Ovary (tissue), 9 donors: ENCODE results near the gene FANCC. TPM values are rescaled to one million over a fixed set of nuclear protein-coding genes. Genes with fewer than 3 reads are reported as not detected.

Source experiments
- DNase-seq, 5 donors: peaks; one replicate each; pipeline ENCODE4 v3.0.0-alpha.2; 2019 to 2020
- H3K27ac ChIP-seq, 2 donors: fragments of 200-600 bp; one replicate each; pipeline versions ENCODE4 v1.5.1 to v1.8.0; 2019 to 2022
- H3K27me3 ChIP-seq: fragments of 200-600 bp; one replicate; pipeline ENCODE4 v1.8.0; 2022
- H3K36me3 ChIP-seq: fragments of 200-600 bp; sonication (generic); one replicate; pipeline ENCODE4 v1.5.1; 2019
- H3K4me1 ChIP-seq: one replicate; pipeline ENCODE4 v1.8.1; 2013; ENCODE audit warnings: mild to moderate bottlenecking, moderate library complexity; ENCODE audit not compliant: insufficient read depth
- H3K4me3 ChIP-seq: fragments of 200-600 bp; sonication (generic); one replicate; pipeline ENCODE4 v1.5.1; 2017
- H3K9me3 ChIP-seq, 2 donors: fragments of 200-600 bp in 1 of 2; sonication (generic) in 1 of 2; one replicate each; pipeline versions ENCODE4 v1.5.1 to v1.8.1; 2013 to 2019; ENCODE audit warnings: mild to moderate bottlenecking in 1 of 2, moderate library complexity in 1 of 2
- CTCF ChIP-seq, 3 donors: fragments of 450-650 bp in 2 of 3; fragments of 200-600 bp in 1 of 3; IDR thresholded peaks; one replicate each; pipeline versions ENCODE4 v1.5.1 to v1.8.0; 2016 to 2022; ENCODE audit warnings: antibody characterized with exemption in 3 of 3, mild to moderate bottlenecking in 1 of 3
- EP300 ChIP-seq: sonication (generic); formaldehyde crosslinking; IDR thresholded peaks from one replicate; pipeline ENCODE4 v1.6.1; 2017; ENCODE audit warnings: antibody characterized with exemption
- POLR2A ChIP-seq: fragments of 450-650 bp; IDR thresholded peaks from one replicate; pipeline ENCODE4 v1.6.1; 2017; ENCODE audit warnings: antibody characterized with exemption, mild to moderate bottlenecking, moderate library complexity
- WGBS, 3 donors: extraction: QIAGEN DNeasy Blood & Tissue Kit in 1 of 3; methylation state at CpG; one replicate each; pipeline versions ENCODE4 v1.1.5 to v1.1.7; 2013 to 2017; 5-methylcytosine and 5-hydroxymethylcytosine counted together
- intact Hi-C, 4 donors: fragments of 100-400 bp; cut with DNase I; formaldehyde crosslinking; loops; one replicate each; pipeline versions ENCODE4 v1.11.0 to v1.15.1; 2022 to 2023
- polyA plus RNA-seq, 2 donors: library from polyadenylated mRNA; stranded (reverse); fragments of 200-250 nt in 1 of 2; fragments of 350-450 nt in 1 of 2; fragmentation: Illumina TruSeq in 1 of 2; extraction: RNeasy Lipid Tissue Mini Kit (QIAGEN cat#74804) in 1 of 2; gene quantifications; one replicate each; pipeline ENCODE4 v1.2.3, GENCODE V29; 2013 to 2014
- total RNA-seq, 7 donors: library from RNA; depleted of rRNA in 2 of 7; stranded (reverse); fragments of >200 nt in 2 of 7; fragmentation: NEBNext Ultra II Directional in 3 of 7; extraction: Animal tissue kit (Norgen Biotek cat#: 25700) in 3 of 7; gene quantifications; one replicate each; pipeline versions ENCODE4 v1.1.0 to v1.2.4, GENCODE V29; 2016 to 2023
- donor health status: DM: no; HTN: no; CAD: no; lungs with moderate emphysema.
- donor health status: DM: no; HTN: no; CAD: no.
- donor health status: Bipolar disorder and iron deficiency.
- donor health status: DM: yes; HTN: yes; CAD: no.
- donor health status: DM: no; HTN: no; CAD: no.
- donor health status: DM: yes; HTN: yes; CAD: no.

Gene FANCC
- total and polyA plus RNA-seq, 9 donors = 2.9 to 7.5 (median 4.9) TPM

GRCh38 chr9:95132366-95133324, 184.9 kb downstream of the FANCC start:
- Histone ChIP-seq H3K4me3 (no peak overlapping the region), H3K4me1 (peaks cover 2% of the 10 kb centered on the region), H3K36me3 (no peaks in the 10 kb centered on the region), H3K27ac (no peak overlapping the region), H3K9me3 (no peaks in the 10 kb centered on the region), H3K27me3 (no peaks in the 10 kb centered on the region)
- no peak for TF ChIP-seq CTCF (IDR thresholded peaks at IDR 0.05)
- no peak for DNase-seq
- 74 to 86% (median 75%) methylated on average over 17 of the region's 17 CpGs for WGBS, 3 donors
- intact Hi-C loops = loop anchor here in 2 of 4 donors (5.0 kb wide), 2 partner anchors 360 to 450 kb away; no protein-coding TSS in a partner anchor

GRCh38 chr9:95131023-95131943, 186.2 kb downstream of the FANCC start:
- DNase-seq = peak; percentile 66 to 81 (median 75)
- WGBS, 3 donors = 9 to 10% (median 10%) methylated on average over 7 of the region's 7 CpGs
- Histone ChIP-seq H3K27ac (no peak overlapping the region), H3K4me1 (peaks cover 2% of the 10 kb centered on the region), H3K4me3 (no peak overlapping the region), H3K27me3 (no peaks in the 10 kb centered on the region), H3K9me3 (no peaks in the 10 kb centered on the region), H3K36me3 (no peaks in the 10 kb centered on the region)
- intact Hi-C loops = loop anchor here in 2 of 4 donors (5.0 kb wide), 2 partner anchors 359 to 449 kb away; no protein-coding TSS in a partner anchor
- TF ChIP-seq POLR2A (no peak), CTCF (IDR thresholded peaks at IDR 0.05) (peak; percentile 75 to 82 (median 81))

- H3K27me3 ChIP-seq = no peaks in the 10 kb centered on the region
- no peak for DNase-seq
- no peak overlapping the region for H3K4me3 ChIP-seq
- WGBS, 3 donors = 40 to 62% (median 53%) methylated on average over 5 of the region's 5 CpGs
- H3K27ac ChIP-seq = no peak overlapping the region
- H3K36me3 ChIP-seq = no peaks in the 10 kb centered on the region
- intact Hi-C loops = loop anchor here in 2 of 4 donors (5.0 kb wide), 2 partner anchors 358 to 448 kb away; no protein-coding TSS in a partner anchor
- H3K9me3 ChIP-seq = no peaks in the 10 kb centered on the region
- H3K4me1 ChIP-seq = peaks cover 2% of the 10 kb centered on the region
- TF ChIP-seq POLR2A = no peak
- TF ChIP-seq CTCF (IDR thresholded peaks at IDR 0.05) = no peak
- TF ChIP-seq EP300 = no peak
These were observed 187.0 kb downstream of the FANCC start for GRCh38 chr9:95130484-95130883.
